SK-N-SH (cell line): Measurements from ENCODE around the gene PALS2. TPM values are rescaled to one million over a fixed set of nuclear protein-coding genes. Genes with fewer than 3 reads are reported as not detected.

ENCODE experiments used
- CTCF ChIA-PET: fragments of 300-600, 350-600 bp; formaldehyde crosslinking; extraction: SDS; loops from one replicate; lab custom pipeline; 2021; lab: Yijun Ruan, JAX
- POLR2A ChIA-PET: fragments of 350-600 bp; sonication (Branson Sonifier 250); formaldehyde crosslinking; extraction: SDS; loops from one replicate; lab custom pipeline; 2020; ENCODE audit warnings: antibody characterized with exemption, inconsistent platforms; lab: Yijun Ruan, JAX
- DNase-seq: peaks from one replicate; pipeline ENCODE4 v3.0.0; 2012
- H2AFZ ChIP-seq: fragments of 200-600 bp; sonication (generic); 2 replicates; pipeline ENCODE4 v1.8.1; 2016; ENCODE audit warnings: antibody characterized with exemption, mild to moderate bottlenecking, low read depth
- H3F3A ChIP-seq: fragments of 200-600 bp; sonication (generic); replicated peaks from 2 replicates; pipeline ENCODE3; 2016; ENCODE audit warnings: antibody characterized with exemption, mild to moderate bottlenecking; ENCODE audit not compliant: insufficient read depth
- H3K27ac ChIP-seq, 2 experiments: fragments of 200-500 bp in 1 of 2; fragments of 200-600 bp in 1 of 2; sonication (Bioruptor generic) in 1 of 2; sonication (generic), shearing (Covaris generic) in 1 of 2; 2 replicates each; pipeline versions ENCODE4 v1.5.1 to v1.6.1; 2014 to 2016; ENCODE audit warnings: low read depth in 2 of 2, inconsistent platforms in 1 of 2, low read length in 1 of 2, mild to moderate bottlenecking in 1 of 2, mixed read lengths in 1 of 2
- H3K27me3 ChIP-seq: fragments of 200-600 bp; sonication (generic), shearing (Covaris generic); 2 replicates; pipeline ENCODE4 v1.6.1; 2016; ENCODE audit warnings: mixed run types; ENCODE audit not compliant: insufficient read depth
- H3K36me3 ChIP-seq, 2 experiments: fragments of 200-500 bp in 1 of 2; fragments of 200-600 bp in 1 of 2; sonication (Bioruptor generic) in 1 of 2; sonication (generic) in 1 of 2; replicated peaks in 1 of 2; 2 replicates each; pipeline versions ENCODE3 to v1.5.1; 2014 to 2016; ENCODE audit warnings: low read length in 1 of 2, mild to moderate bottlenecking in 1 of 2; ENCODE audit not compliant: insufficient read depth in 2 of 2, control insufficient read depth in 1 of 2
- H3K4me1 ChIP-seq, 2 experiments: fragments of 200-500 bp in 1 of 2; fragments of 200-600 bp in 1 of 2; sonication (Bioruptor generic) in 1 of 2; sonication (generic), shearing (Covaris generic) in 1 of 2; 2 replicates each; pipeline versions ENCODE4 v1.5.1 to v1.6.1; 2014 to 2016; ENCODE audit warnings: low read depth in 1 of 2, low read length in 1 of 2, mixed run types in 1 of 2; ENCODE audit not compliant: insufficient read depth in 2 of 2, control insufficient read depth in 1 of 2
- H3K4me2 ChIP-seq: fragments of 200-600 bp; sonication (generic), shearing (Covaris generic); 2 replicates; pipeline ENCODE4 v1.6.1; 2017; ENCODE audit warnings: mixed run types
- H3K4me3 ChIP-seq, 2 experiments: fragments of 200-500 bp in 1 of 2; fragments of 200-600 bp in 1 of 2; sonication (Bioruptor generic) in 1 of 2; sonication (generic), shearing (Covaris generic) in 1 of 2; 2 replicates each; pipeline versions ENCODE4 v1.5.1 to v1.8.1; 2014 to 2016; ENCODE audit warnings: low read depth in 2 of 2, inconsistent platforms in 1 of 2, low read length in 1 of 2, mild to moderate bottlenecking in 1 of 2, mixed read lengths in 1 of 2, moderate library complexity in 1 of 2
- H3K79me2 ChIP-seq: fragments of 200-600 bp; sonication (generic); 2 replicates; pipeline ENCODE4 v1.8.1; 2017; ENCODE audit warnings: mild to moderate bottlenecking; ENCODE audit not compliant: insufficient read depth
- H3K9ac ChIP-seq: fragments of 200-600 bp; sonication (generic); 2 replicates; pipeline ENCODE4 v1.6.1; 2017; ENCODE audit warnings: mixed run types
- H3K9me2 ChIP-seq: fragments of 200-600 bp; sonication (generic); 2 replicates; pipeline ENCODE4 v1.6.1; 2017; ENCODE audit warnings: mixed run types
- H3K9me3 ChIP-seq: fragments of 200-600 bp; sonication (generic); 2 replicates; pipeline ENCODE4 v1.6.1; 2017; ENCODE audit warnings: mixed run types, mild to moderate bottlenecking, moderate library complexity
- H4K20me1 ChIP-seq: fragments of 200-600 bp; sonication (generic); 2 replicates; pipeline ENCODE4 v1.6.1; 2017; ENCODE audit warnings: mild to moderate bottlenecking, mixed run types; ENCODE audit not compliant: insufficient read depth
- ELF1 ChIP-seq: IDR thresholded peaks from 2 replicates; pipeline ENCODE4 v1.4.0; 2012
- GABPA ChIP-seq: IDR thresholded peaks from 2 replicates; pipeline ENCODE4 v1.4.0; 2012; ENCODE audit warnings: low read depth, mild to moderate bottlenecking
- GATA2 ChIP-seq: sonication (generic); formaldehyde crosslinking; IDR thresholded peaks from 2 replicates; pipeline ENCODE4 v1.5.0; 2020; ENCODE audit warnings: mild to moderate bottlenecking, missing genetic modification reagents
- MEF2A ChIP-seq: IDR thresholded peaks from 2 replicates; pipeline ENCODE4 v1.4.0; 2012; ENCODE audit warnings: low read depth, borderline replicate concordance
- RCOR1 ChIP-seq: fragments of 150-350 bp; IDR thresholded peaks from 2 replicates; pipeline ENCODE4 v1.6.1; 2017; ENCODE audit warnings: antibody characterized with exemption, low read length
- RFX5 ChIP-seq: IDR thresholded peaks from 2 replicates; pipeline ENCODE4 v1.6.1; 2012; ENCODE audit warnings: mild to moderate bottlenecking, improper control_type of control experiment, low read length
- RXRA ChIP-seq: IDR thresholded peaks from 2 replicates; pipeline ENCODE4 v1.4.0; 2012; ENCODE audit warnings: low read depth, mild to moderate bottlenecking, borderline replicate concordance
- SIN3A ChIP-seq: IDR thresholded peaks from 2 replicates; pipeline ENCODE4 v1.6.1; 2012; ENCODE audit warnings: low read depth, mild to moderate bottlenecking, low read length, moderate library complexity, borderline replicate concordance
- TAF1 ChIP-seq: IDR thresholded peaks from 2 replicates; pipeline ENCODE4 v1.6.1; 2012; ENCODE audit warnings: low read depth, mild to moderate bottlenecking, low read length, moderate library complexity, borderline replicate concordance
- TCF12 ChIP-seq: IDR thresholded peaks from 2 replicates; pipeline ENCODE4 v1.4.0; 2012
- TEAD4 ChIP-seq: IDR thresholded peaks from 2 replicates; pipeline ENCODE4 v1.4.0; 2012; ENCODE audit warnings: mild to moderate bottlenecking, borderline replicate concordance; ENCODE audit not compliant: insufficient read depth
- WGBS: methylation state at CpG from one replicate; pipeline ENCODE4 v1.1.6; 2017; ENCODE audit warnings: low lambda C conversion rate; 5-methylcytosine and 5-hydroxymethylcytosine counted together
- polyA plus RNA-seq, 3 experiments: library from polyadenylated mRNA; depleted of rRNA; stranded (reverse); fragments of >200 nt; gene quantifications; 2 replicates each; pipeline ENCODE4 v1.2.3, GENCODE V29; 2012
- TF ChIP-seq, protein P1 (sequence below): IDR thresholded peaks from 2 replicates; pipeline ENCODE4 v1.4.0; 2012; ENCODE audit warnings: low read depth, borderline replicate concordance
- TF ChIP-seq, protein P2 (sequence below): fragments of 150-350 bp; IDR thresholded peaks from 2 replicates; pipeline ENCODE4 v1.6.1; 2017; ENCODE audit warnings: antibody characterized with exemption, low read length, low read depth, borderline replicate concordance
- TF ChIP-seq, protein P3 (sequence below): fragments of 150-350 bp; IDR thresholded peaks from 2 replicates; pipeline ENCODE4 v1.6.1; 2016; ENCODE audit warnings: mild to moderate bottlenecking, low read depth, low read length
- TF ChIP-seq, protein P4 (sequence below): IDR thresholded peaks from 2 replicates; pipeline ENCODE4; 2012

PALS2 gene
- polyA plus RNA-seq, 1 of the 3 experiments (the other 2 are of a cell fraction) = 6.9 TPM

DNA sequence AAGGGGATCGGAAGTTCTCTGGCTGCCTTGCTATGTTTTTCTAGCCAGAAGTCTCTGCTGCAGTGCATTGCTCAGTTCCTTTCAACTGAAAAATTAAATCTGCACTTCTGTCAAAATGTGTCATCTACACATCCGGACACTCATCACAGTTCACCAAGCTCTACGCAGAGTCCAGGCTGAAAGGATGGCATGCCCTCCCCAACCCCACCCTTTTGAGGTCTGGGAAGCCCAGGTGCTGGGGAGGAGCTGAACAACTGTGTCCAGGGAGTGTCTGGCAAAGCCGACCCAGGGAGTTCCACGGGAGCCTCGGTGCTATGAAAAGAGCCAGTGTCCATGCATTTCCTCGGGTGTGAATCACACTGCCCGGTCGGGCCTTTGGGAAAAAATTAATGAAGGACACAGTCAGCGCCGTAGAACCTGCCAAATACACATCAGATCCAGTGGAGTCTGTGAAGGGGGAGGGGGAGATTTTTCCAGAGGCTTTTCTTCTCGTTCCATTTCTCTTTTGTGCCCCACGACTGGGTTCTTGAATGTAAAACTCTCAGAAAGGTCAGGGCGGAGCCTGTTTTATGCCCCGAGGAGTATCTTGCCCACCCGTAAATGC lies 757 bp upstream of the PALS2 start:
- DNase-seq = peak; percentile 54

DNA sequence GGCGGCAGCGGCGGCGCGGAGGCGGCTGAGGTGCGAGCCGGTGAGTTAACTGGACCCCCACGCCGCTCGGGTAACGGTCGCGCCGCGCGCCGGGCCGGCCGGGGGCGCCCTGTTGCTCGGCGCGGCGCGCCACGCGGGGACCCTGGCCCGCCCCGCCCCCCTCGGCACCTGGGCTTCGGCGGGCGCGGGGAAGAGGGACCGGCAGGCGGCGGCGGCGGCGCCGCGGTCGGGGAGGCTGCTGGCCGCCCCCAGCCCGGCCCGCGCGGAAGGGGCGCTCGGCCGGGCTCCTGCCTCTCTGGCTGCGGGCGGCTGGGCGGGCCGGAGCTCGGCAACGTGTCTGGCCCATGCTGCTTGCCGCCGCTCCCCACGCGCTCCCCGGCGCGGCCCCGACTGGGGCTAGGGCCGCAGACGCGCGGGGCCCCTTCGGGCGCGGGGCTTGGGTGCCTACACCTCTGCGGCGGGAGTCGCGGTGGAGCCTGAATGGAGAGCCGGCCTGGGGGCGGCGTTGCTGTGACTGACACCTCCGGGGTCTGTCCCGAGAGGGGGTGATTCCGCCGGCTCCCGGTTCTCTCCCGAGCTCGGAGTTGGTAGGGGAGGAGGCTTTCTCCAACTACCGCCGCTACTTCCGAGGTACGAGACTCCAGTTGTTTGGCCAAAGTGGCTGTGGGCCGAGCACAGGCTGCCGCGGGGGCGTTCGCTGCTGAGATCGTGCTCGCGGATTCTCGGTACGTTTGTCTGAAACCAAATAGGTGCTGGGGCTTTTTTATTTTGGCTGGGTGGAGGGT lies 494 bp downstream of the PALS2 start:
- WGBS = under 1% methylated on average over 42 of the region's 101 CpGs
- CTCF ChIA-PET = interaction anchor here (0.9 to 10.0 kb wide), 11 partner anchors 11 to 525 kb away, joined by 3 to 141 read pairs (median 6); no protein-coding TSS in a partner anchor
- TF ChIP-seq GATA2 (CRISPR knock-in tag) (no peak), GABPA (no peak), RFX5 (no peak), RXRA (no peak), MEF2A (no peak), TCF12 (no peak), TAF1 (0 out of 2 replicates have a peak, but pooled peaks have one; percentile 10), ELF1 (no peak)
- TF ChIP-seq, protein P1, sequence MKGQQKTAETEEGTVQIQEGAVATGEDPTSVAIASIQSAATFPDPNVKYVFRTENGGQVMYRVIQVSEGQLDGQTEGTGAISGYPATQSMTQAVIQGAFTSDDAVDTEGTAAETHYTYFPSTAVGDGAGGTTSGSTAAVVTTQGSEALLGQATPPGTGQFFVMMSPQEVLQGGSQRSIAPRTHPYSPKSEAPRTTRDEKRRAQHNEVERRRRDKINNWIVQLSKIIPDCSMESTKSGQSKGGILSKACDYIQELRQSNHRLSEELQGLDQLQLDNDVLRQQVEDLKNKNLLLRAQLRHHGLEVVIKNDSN = no peak
- TF ChIP-seq, protein P2, sequence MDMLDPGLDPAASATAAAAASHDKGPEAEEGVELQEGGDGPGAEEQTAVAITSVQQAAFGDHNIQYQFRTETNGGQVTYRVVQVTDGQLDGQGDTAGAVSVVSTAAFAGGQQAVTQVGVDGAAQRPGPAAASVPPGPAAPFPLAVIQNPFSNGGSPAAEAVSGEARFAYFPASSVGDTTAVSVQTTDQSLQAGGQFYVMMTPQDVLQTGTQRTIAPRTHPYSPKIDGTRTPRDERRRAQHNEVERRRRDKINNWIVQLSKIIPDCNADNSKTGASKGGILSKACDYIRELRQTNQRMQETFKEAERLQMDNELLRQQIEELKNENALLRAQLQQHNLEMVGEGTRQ = no peak
- TF ChIP-seq, protein P3, sequence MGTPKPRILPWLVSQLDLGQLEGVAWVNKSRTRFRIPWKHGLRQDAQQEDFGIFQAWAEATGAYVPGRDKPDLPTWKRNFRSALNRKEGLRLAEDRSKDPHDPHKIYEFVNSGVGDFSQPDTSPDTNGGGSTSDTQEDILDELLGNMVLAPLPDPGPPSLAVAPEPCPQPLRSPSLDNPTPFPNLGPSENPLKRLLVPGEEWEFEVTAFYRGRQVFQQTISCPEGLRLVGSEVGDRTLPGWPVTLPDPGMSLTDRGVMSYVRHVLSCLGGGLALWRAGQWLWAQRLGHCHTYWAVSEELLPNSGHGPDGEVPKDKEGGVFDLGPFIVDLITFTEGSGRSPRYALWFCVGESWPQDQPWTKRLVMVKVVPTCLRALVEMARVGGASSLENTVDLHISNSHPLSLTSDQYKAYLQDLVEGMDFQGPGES = no peak

More for the DNA sequence above, 757 bp upstream of the PALS2 start:
- no peaks in the 10 kb centered on the region for H3K9me2 ChIP-seq
- TF ChIP-seq RCOR1 (no peak), SIN3A (no peak), ELF1 (no peak), MEF2A (no peak), TCF12 (peak; percentile 5; the same call in 1 of the 2 replicates), TEAD4 (no peak)
- TF ChIP-seq, protein P2 = no peak
- TF ChIP-seq, protein P3 = no peak
- TF ChIP-seq, protein P4, sequence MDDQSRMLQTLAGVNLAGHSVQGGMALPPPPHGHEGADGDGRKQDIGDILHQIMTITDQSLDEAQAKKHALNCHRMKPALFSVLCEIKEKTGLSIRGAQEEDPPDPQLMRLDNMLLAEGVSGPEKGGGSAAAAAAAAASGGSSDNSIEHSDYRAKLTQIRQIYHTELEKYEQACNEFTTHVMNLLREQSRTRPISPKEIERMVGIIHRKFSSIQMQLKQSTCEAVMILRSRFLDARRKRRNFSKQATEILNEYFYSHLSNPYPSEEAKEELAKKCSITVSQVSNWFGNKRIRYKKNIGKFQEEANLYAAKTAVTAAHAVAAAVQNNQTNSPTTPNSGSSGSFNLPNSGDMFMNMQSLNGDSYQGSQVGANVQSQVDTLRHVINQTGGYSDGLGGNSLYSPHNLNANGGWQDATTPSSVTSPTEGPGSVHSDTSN = peak; percentile 39; the same call in 1 of the 2 replicates
- ChIA-PET POLR2A (interaction anchor here (0.9 kb wide), 1 partner anchor 288 kb away, joined by 3 read pairs; no protein-coding TSS in a partner anchor), CTCF (interaction anchor here (0.7 to 10.0 kb wide), 9 partner anchors 9 to 521 kb away, joined by 3 to 141 read pairs (median 6); no protein-coding TSS in a partner anchor)
- peak overlapping the region; percentile 93 for H3K4me2 ChIP-seq
- H4K20me1 ChIP-seq = no peaks in the 10 kb centered on the region
- 17% methylated on average over 16 of the region's 16 CpGs for WGBS
- no peaks in the 10 kb centered on the region for H3K36me3 ChIP-seq
- peak overlapping the region; percentile 94 for H2AFZ ChIP-seq
- peak overlapping the region; percentile 82 to 98 for H3K4me3 ChIP-seq
- peak overlapping the region in 1 of 2 experiments; percentile 7; a peak in 1 of 4 replicates for H3K27ac ChIP-seq
- H3K9me3 ChIP-seq = no peaks in the 10 kb centered on the region
- H3K27me3 ChIP-seq = peaks cover 12% of the 10 kb centered on the region; the same call in 1 of the 2 replicates
- no peaks in the 10 kb centered on the region for H3F3A ChIP-seq
- peaks cover 20% of the 10 kb centered on the region; the same call in 1 of the 2 replicates for H3K79me2 ChIP-seq
- H3K9ac ChIP-seq = peak overlapping the region; percentile 55; the same call in 1 of the 2 replicates
- H3K4me1 ChIP-seq = peaks cover 0 to 31% of the 10 kb centered on the region in 2 experiments; a peak in 2 of 4 replicates

More for the DNA sequence above, 494 bp downstream of the PALS2 start:
- Histone ChIP-seq H3K36me3 (no peaks in the 10 kb centered on the region), H3K4me2 (peak overlapping the region; percentile 81), H3K4me1 (peaks cover 2 to 27% of the 10 kb centered on the region in 2 experiments; a peak in 3 of 4 replicates), H3K9me2 (no peaks in the 10 kb centered on the region), H2AFZ (peak overlapping the region; percentile 91), H3F3A (no peaks in the 10 kb centered on the region), H3K79me2 (peaks cover 30% of the 10 kb centered on the region; the same call in 1 of the 2 replicates), H3K9ac (peak overlapping the region; percentile 68), H3K4me3 (peak overlapping the region; percentile 93 to 98), H3K27me3 (peaks cover 12% of the 10 kb centered on the region; the same call in 1 of the 2 replicates), H4K20me1 (no peaks in the 10 kb centered on the region), H3K9me3 (no peaks in the 10 kb centered on the region), H3K27ac (peak overlapping the region; percentile 20 to 61; a peak in 3 of 4 replicates)
- peak; percentile 88 for DNase-seq
- POLR2A ChIA-PET = no interaction called here
